GM18858 (cell line): Measurements from ENCODE around the gene OPRM1.

Experiments used
- ATAC-seq: cut with Tn5 transposase; IDR thresholded peaks from one replicate; pipeline ENCODE4 v1.9.1; 2021; ENCODE audit not compliant: unreplicated experiment

Gene OPRM1

DNA sequence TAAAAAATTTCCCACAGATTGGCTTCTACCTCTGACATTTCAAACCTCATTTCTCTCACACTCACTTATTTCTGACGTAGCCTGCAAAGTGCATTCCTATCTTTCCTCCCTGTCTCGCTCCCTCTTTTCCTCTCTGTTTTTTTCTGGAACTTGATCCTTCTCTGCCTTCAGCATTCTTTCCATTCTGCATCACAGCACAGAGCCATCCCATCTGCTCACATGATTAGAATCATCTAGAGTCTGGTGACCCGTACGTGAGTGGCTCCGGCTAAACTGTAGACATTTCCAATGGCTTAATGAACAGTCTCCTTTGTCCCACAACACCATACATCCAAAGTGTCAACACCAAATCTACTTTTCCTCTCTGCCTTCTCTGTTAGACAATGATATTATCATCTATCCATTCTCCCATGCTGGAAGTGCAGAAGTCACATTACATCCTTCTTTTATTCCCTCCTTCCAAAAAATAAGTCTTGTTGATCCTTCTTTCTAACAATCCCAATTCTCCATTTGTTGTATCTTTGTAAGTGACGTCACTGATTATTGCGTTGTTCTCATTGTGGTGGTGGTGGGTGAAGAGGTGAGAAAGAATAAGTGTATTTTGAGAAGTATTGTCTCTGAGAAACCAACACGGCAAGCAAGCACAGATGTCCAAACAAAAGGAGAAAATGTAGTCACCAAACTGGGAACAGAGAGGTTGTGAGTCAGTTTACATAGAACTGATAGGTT, 41.6 kb downstream of the OPRM1 start:
- ATAC-seq = no peak

DNA sequence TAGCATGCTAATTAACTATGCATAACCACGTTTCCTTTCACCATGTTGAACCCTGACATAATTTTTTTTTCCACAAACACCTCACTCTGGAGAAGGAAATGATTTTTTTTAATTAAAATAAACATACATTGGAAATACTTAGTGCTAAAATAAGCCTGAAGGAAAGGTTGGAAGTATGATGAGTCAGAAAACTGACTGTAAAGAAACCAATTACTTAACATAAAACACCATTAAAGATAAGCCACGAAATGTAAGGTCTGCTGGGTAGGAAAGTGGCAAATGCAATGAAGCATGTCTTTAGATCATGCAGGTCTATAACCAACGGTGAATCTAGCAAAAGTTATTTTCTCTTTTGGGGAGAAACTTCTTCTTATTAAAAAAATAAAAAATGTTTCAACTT, 47.5 kb downstream of the OPRM1 start:
- ATAC-seq = no peak

DNA sequence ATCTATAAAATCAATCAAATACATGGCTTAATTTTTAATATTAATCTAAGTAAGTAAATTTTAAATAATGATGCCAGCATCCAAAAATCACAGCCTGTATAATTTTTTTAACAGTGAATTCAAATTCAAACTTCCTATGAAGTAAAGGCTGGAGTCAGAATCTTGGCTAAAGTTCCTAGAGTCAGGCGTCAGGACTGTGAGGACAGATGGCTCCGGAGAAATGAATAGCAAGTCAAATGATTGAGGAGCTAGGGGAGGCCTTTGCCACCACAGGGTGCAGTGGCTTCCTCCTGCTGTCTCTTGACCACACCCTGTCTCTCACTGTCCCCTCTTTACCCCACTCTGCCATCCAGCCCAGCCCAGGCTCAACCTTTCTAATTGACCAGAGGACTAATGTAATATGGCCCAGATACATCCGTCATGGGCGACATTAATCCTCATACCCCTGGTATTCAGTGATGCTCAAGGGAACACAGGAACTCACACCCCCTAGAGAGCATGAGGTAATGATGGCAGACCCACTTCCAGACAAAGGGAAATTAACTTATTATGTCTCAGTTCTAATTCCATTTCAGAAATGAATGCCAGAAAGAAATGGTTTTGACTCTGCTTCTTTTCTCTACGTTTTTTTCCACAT, 53.4 kb downstream of the OPRM1 start:
- ATAC-seq = no peak

DNA sequence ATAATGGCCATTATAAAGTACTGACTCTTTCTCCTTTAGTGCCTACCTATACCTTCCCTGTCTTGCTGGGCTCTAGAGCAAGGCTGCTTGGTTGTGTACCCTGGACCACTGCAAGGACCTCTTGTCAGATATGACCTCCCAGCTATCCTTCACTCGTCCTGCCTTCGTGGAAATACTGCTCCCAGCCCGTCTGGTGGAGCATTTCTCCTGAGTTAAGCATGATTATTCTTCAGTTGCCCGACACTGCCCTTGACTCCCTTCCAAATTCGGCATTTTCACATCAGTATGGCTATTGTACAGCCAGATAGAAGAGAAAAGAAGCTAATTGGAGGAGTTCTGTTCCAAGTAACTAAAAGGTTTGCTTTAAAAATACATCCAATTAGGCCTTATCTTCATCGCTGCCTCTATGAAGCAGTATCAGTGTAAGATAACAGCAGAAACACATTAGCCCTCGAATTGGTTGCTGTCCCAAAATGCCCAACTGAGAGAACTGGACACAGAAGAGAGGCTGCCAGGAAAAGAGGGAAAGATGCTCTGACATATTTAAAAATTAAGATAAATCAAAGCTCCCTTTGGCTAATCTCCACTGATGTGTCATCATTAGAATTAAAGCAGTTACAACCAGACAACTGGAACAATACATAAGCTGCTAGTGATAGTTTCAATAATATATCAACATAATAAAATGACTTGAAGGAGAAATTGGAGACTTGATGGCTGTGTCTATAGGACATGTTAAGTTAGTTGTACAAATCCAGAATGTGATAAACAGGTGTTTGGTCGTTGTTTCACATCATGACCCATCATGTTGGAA, 54.4 kb downstream of the OPRM1 start:
- ATAC-seq = no peak

DNA sequence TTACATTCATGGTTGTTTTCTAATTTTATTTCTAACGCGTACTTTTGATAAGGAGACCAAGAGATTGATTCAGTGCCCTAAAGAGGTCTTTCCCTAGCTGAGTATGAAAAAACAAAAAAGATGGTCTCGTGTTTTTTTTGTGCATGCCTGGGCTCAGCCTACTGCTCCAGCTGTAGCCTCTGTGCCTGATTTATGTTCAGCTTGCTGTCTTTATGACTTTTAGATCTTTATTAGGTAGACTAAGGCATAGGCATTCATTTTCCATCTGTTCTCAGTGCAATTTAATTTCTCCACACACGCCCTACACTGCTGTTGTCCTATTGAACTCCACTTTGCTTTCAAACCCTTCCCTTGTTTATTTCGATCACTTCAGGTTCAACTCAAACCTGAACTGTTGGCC, 56.5 kb downstream of the OPRM1 start:
- ATAC-seq = no peak

DNA sequence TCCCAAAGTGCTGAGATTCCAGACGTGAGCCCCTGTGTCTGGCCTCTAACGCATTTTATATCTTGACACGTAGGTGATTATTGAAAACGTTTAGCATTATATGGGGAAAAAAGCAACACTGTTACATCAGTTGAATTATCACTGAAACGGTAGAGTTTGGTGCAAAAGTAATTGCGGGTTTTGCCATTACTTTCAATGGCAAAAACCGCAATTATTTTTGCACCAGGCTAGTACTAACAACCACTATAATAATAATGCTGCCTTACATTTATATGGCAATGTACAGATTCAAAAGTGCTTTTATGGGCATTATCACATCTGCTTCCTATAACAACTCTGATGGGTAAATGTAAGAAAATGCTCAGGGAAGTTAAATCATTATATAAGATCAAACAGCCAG, 57.3 kb downstream of the OPRM1 start:
- no peak for ATAC-seq

DNA sequence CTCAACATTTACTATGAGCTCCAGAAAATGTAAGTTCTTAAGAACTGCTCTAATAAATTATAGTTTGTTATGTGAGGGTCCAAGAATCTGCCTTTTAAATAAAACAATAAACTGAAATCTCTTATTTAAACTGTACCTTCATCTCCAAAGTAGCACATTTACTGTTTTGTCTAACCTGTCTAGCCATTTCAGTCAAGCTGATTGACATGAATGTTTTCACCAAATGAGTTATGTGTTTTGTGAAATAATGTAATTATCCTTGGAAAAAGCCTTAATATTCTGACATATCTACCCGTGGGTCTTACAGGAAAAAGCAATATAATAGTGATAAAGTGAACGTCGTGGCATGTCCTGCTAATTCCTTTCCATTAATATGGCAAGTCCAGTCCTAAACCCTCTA, 57.8 kb downstream of the OPRM1 start:
- ATAC-seq = no peak

DNA sequence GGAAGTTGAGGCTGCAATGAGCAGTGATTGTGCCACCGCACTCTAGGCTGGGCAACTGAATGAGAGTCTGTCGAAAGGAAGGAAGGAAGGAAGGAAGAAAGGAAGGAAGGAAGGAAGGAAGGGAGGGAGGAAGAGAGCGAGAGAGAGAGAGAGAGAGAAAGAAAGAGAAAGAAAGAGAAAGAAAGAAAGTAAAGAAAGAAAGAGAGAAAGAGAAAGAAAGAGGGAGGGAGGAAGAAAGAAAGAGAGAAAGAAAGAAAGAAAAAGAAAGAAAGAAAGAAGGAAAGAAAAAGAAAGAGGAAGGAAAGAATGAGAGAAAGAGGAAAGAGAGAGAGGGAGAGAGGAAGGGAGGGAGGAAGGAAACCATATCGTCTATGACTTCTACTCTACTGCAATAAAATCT, 60.2 kb downstream of the OPRM1 start:
- no peak for ATAC-seq

DNA sequence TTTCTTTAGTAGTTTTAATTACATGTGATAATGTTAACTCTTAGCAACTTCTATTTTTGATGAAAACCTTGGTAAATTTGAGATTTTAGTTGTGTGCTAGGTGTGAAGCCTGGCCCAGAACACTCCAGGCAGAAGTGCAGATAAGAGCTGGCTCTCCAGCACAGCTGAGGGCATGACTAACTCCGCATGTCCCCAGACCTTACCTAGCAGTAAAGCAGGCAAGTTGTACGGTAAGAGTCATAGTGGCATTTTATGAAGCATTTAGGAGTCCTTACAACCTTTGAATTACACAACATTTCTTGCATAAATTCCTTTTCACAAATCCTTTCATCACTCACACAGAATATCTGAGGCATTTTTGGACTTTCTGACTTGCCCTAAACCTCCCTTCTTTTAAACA, 67.2 kb downstream of the OPRM1 start:
- ATAC-seq = no peak

DNA sequence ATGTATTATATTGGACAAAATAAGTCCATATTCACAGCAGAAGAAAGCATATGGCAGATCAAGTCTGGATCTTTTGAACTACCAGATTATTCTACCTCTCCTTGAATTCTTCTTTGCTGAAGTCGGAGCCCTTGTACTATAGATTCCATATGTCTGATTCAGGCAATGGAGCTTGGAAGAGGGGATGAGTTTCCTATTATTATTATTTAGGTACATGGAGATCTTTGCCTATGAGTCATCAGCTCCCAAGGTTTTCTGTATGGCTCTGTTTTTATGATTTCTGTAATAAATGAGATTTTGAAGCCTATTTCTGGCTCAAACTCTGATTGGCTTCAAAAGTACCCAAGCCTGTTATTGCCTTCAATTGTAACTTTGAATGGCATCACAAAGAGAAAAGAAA, 72.0 kb downstream of the OPRM1 start:
- no peak for ATAC-seq

DNA sequence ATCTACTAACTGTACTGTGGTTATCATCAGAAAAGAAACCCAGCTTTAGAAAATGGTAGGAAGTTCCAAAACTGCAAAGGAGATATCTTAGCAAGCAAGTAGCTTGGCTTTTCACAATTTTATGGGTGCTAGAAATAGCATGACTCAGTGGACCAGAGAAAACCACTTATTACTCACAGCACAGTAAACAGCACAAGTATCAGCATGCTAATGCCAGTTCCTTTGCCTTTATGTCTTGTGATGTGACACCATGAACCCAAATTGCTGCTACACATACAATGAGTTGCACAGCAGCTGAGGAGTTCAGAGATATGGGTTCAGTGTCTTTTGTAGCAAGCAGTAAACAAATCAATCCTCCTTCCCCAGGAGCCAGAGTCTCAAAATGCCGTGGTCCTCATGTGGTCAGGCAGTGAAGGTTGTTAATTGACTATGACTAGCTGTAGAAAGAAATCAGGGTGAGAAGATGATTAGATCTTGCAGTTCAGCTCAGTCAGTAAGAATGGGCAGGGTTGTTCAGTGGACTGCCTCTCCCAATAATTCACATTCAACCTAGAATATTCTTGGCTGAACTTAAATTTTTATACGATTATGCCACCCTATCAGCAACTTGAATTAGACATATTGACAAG, 73.3 kb downstream of the OPRM1 start:
- no peak for ATAC-seq

DNA sequence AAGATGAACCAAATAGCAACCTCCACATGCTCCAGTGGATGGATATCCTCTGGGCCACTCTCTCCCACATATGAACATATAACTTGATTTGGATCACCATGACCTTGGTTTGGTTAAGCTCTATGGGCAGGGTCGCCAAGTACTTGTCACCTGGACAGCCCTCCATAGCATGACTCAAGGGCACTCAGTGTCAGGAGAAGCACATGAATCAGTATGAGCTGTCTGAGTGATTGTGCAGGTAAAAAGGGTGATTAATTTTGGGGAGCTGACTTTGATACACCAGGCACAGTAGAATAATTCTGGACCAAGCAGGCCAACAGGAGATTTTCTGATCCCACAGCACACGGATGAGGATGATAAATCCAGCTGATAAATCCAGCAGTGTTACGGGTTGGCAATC, 74.4 kb downstream of the OPRM1 start:
- ATAC-seq = no peak

DNA sequence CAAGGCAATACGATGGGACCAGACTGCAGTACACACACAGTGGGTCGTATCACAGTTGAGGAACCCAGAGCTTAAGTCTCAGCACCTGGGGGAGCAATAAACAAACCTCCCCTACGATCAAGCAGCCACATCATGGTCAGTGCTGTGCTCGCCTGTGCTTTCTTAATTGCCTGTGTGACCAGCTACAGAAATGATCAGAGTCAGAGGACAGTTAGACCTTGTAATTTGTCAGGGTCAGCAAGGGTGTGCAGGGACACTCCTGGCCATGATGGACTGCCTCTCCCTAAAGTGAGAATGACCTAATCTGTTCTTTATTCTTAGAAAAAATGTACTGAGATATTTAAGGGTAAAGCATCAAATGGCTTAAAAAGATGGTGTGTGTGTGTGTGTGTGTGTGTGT, 78.4 kb downstream of the OPRM1 start:
- no peak for ATAC-seq

DNA sequence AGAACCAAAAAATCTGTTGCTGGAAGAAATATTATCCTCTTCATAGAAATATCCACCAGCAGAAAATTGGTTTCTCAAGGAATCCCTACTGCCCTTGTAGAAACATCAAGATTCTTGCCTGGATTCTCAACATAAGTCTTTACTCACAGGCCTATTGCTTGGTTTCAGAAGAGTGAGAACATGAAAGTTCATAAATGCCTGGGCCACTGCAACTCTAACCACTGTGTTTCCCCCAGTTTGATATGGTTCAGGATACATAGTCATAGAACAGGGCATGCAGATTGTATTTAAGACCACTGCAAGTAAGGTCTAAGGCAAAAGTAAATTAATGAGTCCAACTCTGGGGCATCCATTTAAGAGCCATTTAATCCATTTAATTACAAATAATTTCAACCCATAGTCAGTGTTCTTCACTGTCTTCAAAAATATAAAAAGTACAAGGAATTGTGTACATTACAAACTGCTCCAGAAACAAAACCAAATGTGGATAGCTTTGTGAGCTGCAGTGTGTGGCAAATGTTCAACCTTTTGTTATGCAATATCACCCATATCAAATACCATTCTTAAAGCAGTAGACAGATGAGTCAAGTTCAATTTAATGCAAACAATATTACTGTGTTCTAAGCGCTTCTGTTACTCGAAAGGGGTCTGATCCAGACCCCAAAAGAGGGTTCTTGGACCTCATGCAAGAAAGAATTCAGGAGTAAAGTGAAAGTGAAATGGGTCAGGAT, 83.3 kb downstream of the OPRM1 start:
- ATAC-seq = no peak

DNA sequence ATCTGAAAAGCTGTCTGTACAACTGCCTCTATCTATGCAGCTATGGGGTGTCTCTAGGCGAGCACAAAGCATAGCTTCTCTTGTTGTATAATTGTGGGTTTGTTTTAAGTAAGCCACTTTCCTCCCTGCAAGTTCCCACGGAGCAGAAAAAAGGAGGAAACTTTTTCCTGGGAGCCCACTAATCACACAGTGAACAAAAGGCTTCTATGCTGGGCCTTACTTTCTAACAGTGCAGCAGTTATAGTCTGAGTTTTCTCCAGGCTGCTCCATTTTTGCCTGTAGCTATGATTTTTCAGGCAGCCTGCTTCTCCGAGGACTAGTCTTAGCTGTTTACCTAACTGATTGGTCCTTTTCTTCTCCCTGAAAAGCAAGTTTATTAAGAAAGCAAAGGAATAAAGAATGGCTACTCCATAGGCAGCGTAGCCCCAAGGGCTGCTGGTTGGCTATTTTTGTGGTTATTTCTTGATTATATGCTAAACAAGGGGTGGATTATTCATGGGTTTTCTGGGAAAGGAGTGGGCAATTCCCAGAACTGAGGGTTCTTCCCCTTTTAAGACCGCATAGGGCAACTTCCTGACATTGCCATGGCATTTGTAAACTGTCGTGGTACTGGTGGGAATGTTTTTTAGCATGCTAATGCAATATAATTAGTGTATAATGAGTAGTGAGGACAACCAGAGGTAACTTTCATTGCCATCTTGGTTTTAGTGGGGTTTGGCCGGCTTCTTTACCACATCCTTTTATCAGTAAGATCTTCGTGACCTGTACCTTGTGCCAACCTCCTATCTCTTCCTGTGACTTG, 84.3 kb downstream of the OPRM1 start:
- ATAC-seq = no peak

DNA sequence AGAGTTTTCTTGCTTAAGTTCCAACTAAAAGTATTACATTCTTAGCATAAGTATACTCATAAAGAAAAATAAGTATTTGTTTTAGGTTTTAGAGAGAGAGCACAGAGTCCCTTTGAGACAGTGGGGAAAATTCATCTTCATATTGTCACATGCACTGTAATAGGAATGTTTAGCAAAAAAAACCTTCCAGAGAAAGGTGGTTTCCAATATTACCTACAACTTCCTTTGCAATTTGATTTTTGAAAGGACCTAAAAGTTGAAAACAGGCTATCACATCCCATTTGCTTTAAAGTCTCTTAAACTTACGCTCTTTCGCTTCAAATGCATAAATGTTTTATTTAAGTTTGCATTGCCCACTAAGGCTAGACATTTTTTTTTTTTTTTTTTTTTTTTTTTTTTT, 86.4 kb downstream of the OPRM1 start:
- no peak for ATAC-seq

DNA sequence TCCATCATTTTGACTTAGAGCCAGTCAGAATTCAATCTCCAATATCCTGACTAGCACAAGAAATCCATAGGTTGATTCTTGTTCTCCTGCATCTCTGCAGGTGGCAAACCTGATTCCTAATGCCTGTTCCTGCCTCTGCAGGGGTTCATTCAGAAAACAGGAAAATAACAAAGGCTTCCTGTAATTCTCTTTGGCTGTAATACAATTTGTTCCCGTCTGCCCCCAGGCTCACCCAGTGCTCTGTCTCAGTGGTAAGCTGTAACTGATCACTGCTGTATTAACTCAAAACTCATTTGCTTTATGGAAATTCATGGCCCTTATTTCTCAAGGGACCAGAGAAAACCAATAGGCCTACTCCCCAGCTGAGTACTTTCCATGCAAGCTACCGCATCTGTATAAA, 88.6 kb downstream of the OPRM1 start:
- ATAC-seq = no peak

DNA sequence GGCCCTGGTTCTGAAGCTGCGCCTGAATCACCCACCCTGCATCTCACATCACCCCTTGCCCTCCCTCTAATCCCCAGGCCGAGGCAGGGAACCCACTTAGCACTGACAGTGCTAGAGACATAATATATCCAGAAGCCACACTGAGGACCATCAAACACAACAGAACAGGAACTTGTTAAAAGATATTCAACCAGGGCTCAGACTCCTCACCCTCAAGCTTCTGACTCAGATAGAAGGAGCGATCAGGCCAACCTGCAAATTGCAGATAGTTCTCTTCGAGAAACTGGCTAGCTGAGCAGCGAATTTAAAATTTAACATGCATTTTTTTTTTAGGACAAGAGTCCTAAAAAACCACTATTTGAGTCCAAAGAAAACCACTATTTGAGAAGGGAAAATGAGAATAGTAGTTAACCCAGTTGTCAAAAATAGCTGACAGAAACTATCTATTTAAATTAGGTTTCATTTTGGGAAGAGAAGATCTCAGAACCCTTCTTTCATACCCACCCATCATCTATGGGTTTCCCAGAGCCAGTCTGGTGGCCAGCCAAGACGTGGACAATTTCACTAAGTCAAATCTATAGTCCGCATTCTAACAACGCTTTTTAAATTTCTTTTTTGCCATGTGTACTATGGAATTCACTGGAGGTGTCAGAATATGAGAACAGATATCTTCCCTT, 95.6 kb downstream of the OPRM1 start:
- ATAC-seq = no peak

DNA sequence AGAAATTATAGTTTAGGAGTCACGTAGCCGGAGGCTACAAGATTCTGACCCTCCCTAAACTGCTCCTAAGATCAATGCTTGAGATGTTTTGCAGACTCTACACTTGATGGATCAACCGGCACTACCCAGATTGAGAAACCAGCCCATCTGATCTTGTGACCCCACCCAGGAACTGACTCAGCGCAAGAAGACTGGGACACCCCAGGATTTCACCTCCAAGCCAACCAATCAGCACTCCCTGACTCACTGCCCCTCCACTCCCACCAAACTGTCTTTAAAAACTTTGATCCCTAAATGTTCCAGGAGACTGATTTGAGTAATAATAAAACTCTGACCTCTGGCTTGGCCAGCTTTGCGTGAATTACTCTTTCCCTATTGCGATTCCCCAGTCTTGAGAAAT, 99.8 kb downstream of the OPRM1 start:
- no peak for ATAC-seq

DNA sequence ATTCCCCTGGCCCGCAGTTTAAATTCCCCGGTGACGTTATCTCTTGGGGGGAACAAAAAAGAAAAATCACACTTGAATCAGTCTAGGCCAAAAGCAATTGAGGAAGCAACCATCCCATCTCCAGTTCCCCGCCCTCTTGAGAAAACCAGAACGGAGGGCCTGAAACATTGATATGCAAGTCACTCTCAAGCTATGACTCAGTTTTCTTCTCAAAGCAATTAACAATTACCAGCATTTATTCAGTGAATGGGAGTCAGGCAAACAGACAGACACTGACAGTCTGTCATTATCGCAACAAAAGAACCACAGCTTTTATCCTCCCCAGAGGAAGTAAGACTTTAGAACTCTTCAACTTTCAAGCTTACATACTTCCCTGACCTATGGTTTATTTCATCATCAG, 100.9 kb downstream of the OPRM1 start:
- ATAC-seq = no peak
